Astrocyte of the cerebellum (primary cell): ENCODE measurements around the gene DACH1.

ENCODE experiments used
- DNase-seq: peaks from one replicate; pipeline ENCODE4 v3.0.0-alpha.2; 2011; ENCODE audit warnings: low read depth
- H3K4me3 ChIP-seq: 2 replicates; pipeline ENCODE4 v1.5.1; 2011; ENCODE audit warnings: mild to moderate bottlenecking, low read depth, low read length, moderate library complexity
- CTCF ChIP-seq: IDR thresholded peaks from 2 replicates; pipeline ENCODE4 v1.5.1; 2012; ENCODE audit warnings: low read length, low read depth, moderate library complexity, mild to moderate bottlenecking; ENCODE audit errors: missing control alignments
- in situ Hi-C: cut with HindIII; loops from 2 replicates; pipeline ENCODE4 v1.10.0; 2017; ENCODE audit warnings: low sequenced_read_pairs

DACH1 gene

GRCh38 chr13:71869274-71869673 lies 2.3 kb upstream of the DACH1 start:
- DNase-seq = no peak
- TF ChIP-seq CTCF = no peak
- in situ Hi-C loops = no loop called here
- no peak overlapping the region for H3K4me3 ChIP-seq

GRCh38 chr13:71866335-71867130 lies 471 bp downstream of the DACH1 start:
- peak overlapping the region; percentile 64 for H3K4me3 ChIP-seq
- in situ Hi-C loops = no loop called here
- DNase-seq = no peak
- TF ChIP-seq CTCF = no peak

GRCh38 chr13:71865874-71866334 lies 1.1 kb downstream of the DACH1 start:
- in situ Hi-C loops = no loop called here
- peak overlapping the region; percentile 64 for H3K4me3 ChIP-seq
- no peak for DNase-seq
- TF ChIP-seq CTCF = no peak

- in situ Hi-C loops = no loop called here
- DNase-seq = no peak
- TF ChIP-seq CTCF = no peak
- peak overlapping the region; percentile 64 for H3K4me3 ChIP-seq
Measured at GRCh38 chr13:71864986-71865873, 1.8 kb downstream of the DACH1 start.

- no peak for DNase-seq
- in situ Hi-C loops = no loop called here
- TF ChIP-seq CTCF = no peak
- H3K4me3 ChIP-seq = peak overlapping the region; percentile 64
Measured at GRCh38 chr13:71864094-71864985, 2.7 kb downstream of the DACH1 start.
